Measurements from ENCODE around the gene METAP1D.
"Not testable (repeated sequence)": the region's sequence is repeated elsewhere in the genome, so short reads cannot be mapped to it uniquely, and the experiment has no call there.

Gene METAP1D

DNA sequence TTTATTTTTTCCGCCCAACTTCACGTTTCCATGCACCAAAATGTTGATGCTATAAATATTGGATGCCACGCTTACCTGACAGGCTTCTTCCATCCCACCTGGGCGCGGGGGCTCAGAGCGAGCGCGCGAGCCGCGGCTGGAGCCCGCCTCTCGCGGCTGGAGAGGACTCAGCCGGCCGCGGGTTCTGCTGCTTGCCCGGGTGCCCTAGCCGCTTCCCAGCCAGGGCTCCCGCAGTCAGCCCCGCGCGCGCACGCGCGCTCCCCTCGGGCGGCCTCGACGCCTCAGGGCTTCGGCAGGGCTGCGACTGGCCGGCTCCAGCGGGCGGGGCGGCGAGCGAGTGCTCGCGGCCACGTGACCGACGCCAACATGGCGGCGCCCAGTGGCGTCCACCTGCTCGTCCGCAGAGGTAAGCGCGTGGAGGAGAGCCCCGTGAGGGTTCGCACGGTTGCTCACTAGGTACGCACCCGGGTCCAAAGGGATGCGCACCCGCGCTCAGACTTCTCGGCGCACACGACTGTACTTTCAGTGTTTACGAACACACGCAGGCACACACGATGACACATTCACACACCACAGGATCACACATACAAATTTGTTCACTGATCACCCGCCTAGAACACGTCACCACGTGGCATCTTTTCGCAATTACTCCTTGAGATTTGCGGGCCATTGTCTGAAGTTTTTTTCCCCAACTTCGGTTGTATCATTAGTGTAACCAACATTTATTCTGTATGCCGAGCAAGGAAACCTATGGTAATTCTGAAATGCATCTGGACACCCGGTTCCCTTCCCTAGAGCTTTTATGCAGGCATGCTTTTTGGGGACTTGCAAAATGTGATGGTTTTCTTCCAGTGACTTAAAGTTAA, at the start of gene METAP1D:
METAP1D (plus strand) TSS at position 350 of the 866 bp plus-strand sequence; CDS start at position 367, 17 bp downstream.
- DNase-seq, result peak; percentile 99

DNA sequence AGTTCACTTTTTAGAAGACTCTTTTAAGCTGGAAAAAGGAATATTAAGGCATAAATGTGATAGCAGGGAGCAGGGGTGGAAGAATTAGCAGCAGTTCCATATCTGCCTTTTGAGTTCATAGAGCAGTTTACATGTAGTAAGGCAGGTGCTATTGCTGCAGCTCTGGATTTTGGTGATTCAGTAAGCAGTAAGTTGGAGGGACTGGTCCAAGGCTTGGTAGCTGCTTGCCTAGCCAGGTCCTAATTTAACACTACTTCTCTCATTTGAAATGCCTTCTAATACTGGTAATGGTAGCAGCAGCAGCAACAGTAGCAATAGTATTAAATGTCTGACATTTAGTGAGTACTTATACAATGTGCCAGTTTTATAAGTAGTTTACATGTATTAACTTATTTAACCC, 47.5 kb upstream of the METAP1D start:
- no peak for DNase-seq

DNA sequence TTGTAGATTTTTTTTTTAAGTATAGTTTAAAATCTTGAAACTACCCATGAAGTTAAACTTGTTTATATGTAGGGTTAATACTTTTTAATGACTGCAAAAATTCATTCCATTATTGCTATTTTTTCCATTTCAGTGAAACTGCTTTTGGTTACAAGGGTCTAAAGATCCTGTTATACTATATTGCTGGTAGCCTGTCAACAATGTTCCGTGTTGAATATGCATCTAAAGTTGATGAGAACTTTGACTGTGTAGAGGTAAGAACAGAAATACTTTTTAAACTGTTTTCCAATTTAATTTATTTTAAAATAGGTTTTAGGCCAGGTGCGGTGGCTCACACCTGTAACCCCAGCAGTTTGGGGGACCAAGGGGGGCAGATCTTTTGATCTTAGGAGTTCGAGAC, 47.0 kb upstream of the METAP1D start:
- no peak for DNase-seq

DNA sequence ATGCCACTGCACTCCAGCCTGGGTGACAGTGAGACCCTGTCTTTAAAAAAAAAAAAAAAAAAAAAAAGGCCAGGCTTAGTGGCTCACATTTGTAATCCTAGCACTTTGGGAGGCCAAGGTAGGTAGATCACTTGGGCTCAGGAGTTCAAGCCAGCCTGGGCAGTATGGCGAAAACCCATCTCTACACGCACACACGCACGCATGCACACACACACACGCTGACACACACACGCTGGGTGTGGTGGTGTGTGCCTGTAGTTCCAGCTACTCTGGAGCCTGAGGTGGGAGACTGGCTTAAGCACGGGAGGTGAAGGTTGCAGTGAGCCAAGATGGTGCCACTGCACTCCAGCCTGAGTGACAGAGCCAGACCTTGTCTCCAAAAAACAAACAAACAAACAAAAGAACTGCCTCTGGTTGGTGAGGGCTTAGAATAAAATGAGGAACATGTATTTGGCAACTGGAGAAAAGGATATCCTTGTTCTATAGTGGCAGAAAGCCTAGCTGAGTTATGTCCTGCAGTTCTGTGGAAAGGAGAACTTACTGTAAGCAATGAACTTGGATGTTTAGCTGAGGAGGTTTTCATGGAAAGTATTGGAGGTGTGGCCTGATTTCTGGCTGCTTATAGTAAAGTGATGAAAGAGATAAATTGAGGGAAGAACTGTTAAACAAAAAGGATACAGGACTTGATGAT, 43.5 kb upstream of the METAP1D start:
- no peak for DNase-seq

DNA sequence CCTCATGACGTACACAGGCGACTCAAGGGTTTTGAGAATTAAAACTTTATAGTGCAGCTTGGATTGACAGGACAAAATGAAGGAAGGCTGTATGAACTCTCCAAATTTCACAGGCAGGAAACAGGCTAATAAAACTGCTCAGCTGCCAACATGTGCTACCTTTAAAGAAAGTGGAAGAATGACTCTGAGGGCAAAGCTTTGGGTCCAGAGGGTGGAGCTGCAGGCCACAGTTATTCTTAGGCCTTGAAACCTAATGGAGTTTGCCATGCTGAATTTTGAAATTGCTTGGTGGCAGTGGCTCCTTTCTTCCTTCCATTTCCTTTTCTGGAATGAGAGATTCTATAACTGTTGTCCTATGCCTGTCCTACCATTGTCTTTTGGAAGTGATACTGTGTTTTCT, 42.7 kb upstream of the METAP1D start:
- peak; percentile 29 for DNase-seq

DNA sequence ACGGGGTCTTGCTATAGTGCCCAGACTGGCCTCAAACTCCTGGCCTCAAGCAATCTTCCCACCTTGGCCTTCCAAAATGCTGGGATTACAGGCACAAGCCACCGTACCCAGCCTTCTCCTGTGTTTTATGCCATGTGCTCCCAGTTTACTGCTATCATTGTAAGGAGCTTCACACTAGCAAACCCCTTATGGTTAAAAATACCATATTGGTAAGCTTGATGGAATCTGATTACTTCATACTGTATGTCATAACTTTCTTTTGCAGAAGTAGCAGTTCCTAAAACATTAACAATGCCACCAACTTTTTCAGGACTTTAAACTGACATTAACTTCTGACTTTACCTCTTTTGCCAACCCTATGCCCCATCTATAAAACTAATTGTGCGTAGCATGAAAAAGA, 41.3 kb upstream of the METAP1D start:
- DNase-seq, result no peak

DNA sequence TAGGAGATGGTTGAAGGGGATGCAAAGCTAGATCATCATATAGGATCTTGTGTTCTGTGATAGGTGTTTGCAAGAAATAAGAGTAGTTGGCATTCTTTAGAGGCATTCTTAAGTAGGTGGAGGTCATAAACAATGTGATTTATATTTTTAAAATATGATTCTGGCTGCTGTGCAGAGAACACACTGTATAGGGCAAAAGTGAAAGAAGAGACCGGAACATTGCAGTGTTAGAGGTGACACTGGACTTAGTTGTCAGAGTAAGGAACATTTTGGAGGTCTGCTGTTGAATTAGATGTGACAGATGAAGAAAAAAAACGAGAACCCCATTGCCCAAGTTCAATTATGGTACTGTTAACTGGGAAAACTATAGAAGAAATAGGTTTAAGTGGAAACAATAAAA, 39.8 kb upstream of the METAP1D start:
- DNase-seq, result no peak

DNA sequence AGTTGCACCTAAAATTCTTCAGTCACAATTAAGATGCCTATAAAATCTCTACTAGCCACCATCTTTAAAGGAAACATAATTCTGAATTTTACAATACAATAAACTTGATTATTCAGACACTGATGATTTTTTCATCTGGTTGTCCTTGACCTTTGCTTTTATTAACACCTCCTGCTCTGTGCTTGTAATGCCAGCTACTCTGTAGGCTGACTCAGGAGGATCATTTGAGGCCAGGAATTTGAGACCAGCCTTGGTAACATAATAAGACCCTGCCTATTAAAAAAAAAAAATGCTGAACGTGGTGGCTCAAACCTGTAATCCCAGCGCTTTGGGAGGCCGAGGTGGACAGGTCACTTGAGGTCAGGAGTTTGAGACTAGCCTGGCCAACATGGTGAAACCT, 39.2 kb upstream of the METAP1D start:
- DNase-seq, result no peak

DNA sequence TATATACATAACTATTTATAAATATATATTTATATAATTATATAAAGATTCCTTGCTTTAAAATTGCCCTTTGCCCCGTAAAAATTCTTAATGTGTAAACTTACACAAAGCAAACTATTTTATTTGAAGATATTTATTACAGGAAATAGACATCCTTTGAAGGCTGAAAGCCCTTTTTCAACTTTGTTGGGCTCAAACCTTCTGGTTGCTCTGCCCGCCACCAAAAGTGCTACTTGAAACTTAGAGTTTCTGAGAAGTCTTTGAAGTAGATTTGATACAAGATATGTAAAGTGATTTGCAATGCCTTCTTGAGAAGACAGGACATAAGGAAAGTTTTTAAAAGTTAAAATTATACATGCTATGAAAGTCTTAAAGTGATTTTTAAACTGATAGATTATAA, 36.6 kb upstream of the METAP1D start:
- DNase-seq, result no peak

DNA sequence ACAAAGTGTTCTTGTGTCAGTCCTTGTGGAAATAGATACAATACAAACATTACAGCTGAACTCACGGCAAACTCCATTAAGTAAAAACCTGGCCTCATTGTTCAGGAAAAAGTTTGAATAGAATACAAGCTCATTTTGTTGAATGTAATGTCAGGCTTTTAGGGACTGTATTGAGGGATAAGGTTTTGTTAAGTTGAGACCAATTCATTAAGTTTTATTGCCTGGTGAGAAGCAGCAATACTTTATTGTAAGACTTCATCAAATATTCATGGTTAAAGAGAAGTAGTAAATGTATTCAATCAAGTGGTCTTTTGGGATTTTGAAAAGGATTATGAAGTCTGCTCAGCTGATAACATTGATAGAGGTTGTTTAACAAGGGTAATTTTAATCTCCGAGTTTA, 35.4 kb upstream of the METAP1D start:
- DNase-seq, result no peak

DNA sequence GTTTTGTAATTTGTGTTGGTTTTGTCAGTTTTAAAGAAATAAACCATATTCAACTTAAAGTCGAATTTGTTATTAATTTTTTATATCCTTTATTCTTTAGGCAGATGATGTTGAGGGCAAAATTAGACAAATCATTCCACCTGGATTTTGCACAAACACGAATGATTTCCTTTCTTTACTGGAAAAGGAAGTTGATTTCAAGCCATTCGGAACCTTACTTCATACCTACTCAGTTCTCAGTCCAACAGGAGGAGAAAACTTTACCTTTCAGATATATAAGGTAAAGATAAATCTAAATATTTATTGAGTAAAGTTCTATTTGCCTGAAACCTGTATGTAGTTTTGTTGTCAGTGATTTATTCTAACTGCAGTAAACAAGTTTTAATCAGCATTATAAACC, 34.5 kb upstream of the METAP1D start:
- DNase-seq, result no peak

DNA sequence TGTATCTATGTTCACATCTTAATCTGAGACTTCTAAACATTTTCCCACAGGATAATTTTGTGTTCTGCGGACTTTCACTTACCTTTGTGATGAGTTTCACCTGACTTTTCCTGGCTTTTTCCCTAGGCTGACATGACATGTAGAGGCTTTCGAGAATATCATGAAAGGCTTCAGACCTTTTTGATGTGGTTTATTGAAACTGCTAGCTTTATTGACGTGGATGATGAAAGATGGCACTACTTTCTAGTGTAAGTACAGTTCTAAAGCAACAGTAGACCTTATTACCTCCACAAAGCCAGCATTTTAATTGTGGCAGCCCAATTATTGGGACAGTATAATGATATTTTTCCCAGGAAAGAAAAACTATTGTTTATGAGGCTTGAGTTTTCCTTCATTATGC, 34.1 kb upstream of the METAP1D start:
- DNase-seq, result no peak

DNA sequence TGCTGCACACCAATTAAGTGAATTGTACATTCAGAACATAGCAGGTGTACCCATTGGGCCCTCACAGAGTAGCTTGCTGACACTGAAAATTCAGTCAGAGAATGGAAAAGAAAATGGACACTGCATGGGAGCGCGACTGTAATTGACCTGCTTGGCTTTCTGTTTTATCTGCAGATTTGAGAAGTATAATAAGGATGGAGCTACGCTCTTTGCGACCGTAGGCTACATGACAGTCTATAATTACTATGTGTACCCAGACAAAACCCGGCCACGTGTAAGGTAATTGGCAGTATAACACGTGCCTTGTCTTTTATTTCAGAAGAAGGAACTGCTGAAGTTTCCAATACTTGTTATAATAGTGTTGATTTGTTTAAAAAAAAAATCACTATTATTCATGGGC, 33.5 kb upstream of the METAP1D start:
- DNase-seq, result no peak

DNA sequence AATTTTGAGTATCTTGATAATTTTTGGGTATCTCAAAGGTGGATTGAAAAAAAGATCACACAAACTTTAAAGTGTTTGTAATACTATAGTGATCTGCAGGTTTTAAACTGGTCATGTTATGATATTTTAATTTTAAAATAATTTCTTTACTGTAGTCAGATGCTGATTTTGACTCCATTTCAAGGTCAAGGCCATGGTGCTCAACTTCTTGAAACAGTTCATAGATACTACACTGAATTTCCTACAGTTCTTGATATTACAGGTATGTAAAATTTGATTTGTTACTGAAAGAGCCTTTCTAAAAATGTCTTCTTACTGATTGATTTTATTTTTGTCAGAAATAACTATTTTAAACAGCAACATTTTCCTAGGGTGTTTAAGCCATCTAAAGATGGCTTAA, 33.1 kb upstream of the METAP1D start:
- DNase-seq, result no peak

DNA sequence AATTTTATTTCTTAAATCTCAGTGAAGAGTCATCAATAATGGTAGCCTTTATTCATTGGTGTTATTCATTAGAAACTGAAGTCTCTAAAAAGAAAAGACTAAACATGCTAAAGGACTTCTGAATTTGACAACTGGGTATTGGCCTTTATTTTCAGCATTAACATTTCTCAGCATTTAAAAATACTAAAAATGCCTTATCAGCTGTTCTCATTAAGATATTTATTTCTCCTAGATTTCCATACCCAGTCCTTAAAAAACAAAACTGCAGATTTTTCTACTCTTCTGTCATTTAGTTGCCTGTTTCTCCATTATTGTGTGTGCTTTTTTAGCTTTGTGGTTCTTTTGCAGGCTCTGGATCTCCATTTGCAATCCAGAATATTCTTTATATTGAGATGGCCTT, 31.2 kb upstream of the METAP1D start:
- DNase-seq, result no peak

DNA sequence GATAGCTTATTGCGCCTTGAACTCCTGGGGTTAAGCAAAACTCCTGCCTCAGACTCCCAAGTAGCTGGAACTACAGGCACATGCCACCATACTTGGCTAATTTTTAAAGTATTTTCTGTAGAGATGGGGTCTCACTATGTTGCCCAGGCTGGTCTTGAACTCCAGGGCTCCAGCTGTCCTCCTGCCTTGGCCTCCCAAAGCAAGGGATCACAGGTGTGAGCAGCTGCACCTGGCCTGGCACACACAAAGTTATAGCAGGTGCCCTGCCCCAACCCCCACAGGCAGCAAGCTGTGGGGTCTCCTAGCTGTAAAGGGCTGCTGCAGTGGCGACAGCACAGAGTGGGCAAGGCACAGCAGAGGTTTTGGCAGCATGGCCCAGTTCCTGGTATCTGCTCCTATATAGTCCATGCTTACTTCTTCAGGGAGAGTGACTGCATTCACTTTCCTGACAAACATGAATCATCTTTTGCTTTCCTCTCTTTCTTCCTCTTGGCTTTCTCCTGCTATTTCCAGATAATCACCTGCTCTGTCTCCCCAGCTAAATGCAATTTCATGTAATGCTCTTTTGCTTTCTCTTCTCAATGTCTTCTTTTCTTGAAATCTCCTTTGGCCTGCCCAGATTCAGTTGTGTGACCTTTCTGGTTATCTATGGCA, 27.3 kb upstream of the METAP1D start:
- no peak for DNase-seq

DNA sequence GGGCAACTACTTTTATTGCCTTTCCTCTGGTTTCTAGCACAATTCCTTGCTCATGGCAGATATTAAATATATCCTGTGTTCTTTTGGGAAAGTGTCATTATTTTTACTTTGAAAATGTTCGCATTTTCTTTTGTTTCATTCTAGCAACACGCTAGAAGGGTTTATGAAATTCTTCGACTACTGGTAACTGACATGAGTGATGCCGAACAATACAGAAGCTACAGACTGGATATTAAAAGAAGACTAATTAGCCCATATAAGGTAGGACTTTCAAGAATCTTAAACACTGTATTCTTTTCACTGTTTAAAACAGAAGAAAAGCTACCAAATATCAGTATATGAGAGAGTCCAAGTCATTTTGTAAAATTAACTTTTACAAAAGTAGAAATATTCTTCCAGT, 20.6 kb upstream of the METAP1D start:
- no peak for DNase-seq

DNA sequence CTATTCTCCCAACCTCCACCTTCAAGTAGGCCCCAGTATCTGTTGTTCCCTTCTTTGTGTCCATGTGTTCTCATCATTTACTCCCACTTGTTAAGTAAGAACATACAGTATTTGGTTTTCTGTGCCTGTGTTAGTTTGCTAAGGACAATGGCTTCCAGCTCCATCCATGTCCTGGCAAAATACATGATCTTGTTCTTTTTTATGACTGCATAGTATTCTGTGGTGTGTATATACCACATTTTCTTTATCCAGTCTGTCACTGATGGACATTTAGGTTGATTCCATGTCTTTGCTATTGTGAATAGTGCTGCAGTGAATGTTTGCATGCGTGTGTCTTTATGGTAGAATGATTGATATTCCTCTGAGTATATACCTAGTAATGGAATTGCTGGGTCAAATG, 15.8 kb upstream of the METAP1D start:
- DNase-seq, result not testable (repeated sequence)

DNA sequence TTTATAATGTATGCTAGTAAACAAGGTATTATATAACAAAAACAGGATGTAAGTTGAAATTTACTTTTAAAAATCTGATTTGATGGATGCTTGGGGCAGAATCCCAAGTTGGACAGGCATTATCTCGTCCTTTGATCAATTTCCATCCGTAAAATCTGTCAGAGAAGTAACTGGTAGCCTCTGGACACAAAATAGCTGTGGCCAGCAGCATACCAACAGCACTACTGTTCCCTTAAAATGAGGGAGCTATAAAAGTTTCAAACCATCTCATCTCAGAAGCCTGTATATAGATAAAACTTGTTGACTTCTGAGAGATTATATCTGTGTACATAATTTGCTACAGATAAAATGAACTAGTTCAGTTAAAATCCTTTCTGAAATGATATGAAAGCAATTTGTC, 14.7 kb upstream of the METAP1D start:
- no peak for DNase-seq

DNA sequence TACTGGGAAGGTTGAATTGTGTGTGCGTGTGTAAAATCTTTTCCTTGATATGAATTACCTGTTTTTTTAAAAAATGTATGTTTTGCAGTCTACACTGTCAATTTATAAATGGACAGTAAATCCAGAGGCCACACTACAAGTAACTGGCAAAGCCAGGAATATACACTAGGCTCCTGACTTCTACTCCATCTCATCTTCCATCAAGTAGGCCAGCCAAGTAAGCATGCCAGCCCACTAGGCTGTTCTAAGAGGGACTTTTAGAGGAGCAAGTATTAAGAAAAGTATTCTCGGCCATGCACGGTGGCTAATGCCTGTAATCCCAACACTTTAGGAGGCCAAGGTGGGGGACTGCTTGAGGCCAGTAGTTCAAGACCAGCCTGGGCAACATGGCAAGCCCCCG, 13.0 kb upstream of the METAP1D start:
- DNase-seq, result no peak

DNA sequence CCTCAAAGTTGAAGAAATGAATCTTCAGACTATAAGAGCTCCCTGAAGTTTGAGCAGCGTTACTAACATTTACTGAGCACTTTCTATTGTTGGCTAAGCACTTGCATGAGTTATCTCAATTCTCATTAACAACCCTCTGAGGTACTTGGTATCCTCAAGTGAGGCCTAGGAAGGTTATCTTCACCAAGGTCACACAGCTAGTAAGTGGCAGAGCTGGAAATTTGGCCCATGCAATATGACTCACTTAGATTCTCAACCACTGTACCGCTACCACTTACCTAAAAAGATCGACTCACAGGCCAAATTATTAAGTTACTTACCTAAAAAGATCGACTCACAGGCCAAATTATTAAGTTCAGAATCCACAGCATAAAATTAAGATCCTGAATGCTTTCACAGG, 8.7 kb upstream of the METAP1D start:
- peak; percentile 19 for DNase-seq

DNA sequence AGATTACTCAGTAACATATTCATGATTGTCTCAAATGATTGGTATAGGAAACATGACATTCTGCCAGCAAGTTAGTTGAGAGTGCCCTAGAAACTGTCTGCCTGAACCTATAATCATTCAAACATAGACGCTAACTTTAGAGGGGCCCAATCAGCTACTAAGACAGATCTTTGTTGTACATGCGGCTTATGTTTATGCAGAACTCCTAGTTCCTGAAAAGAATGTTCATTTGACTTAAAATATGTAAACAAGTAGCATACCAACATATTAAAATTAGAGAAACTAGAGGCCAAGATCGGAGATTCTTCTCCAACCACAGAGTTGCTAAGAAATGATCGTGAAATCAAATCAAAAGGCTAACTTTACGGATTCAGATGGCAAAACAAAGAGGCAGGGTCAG, 4.2 kb upstream of the METAP1D start:
- DNase-seq, result no peak

DNA sequence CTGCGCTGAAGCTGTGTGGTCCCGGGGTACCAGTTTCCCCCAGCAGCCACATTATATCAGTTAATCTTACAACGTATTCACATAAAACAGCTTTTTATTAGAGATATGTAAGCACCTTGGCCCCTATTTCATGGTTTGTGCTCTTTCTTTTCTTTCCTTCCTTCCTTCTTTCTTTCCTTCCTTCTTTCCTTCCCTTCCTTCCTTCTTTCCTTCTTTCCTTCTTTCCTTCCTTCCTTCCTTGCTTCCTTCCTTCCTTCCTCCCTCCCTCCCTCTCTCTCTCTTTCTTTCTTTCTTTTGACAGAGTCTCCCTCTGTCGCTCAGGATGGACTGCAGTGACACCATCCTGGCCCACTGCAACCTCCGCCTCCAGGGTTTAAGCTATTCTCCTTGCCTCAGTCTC, 3.7 kb upstream of the METAP1D start:
- DNase-seq, result no peak

DNA sequence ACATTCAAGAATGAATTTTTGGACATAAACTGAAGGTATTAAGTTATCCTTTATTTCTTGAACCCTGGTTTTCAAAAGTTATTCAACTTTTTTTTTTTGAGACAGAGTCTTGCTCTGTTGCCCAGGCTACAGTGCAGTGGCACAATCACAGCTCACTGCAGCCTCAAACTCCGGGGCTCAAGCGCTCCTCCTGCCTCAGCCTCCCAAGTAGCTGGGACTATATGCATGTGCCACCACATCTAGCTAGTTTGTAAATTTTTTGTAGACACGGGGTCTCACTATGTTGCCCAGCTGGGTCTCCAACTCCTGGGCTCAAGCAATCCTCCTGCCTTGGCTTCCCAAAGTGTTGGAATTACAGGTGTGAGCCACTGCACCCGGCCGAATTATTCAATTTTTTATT, 2.7 kb upstream of the METAP1D start:
- DNase-seq, result not testable (repeated sequence)
